ENCODE data around the gene WDR38.

GRCh38 chr9:124841075-124841821, 12.0 kb upstream of the WDR38 start:
- TF ChIP-seq CTCF (IDR thresholded peaks at IDR 0.05) (no peak), POLR2A (IDR thresholded peaks at IDR 0.05) (no peak)

Measured in thyroid gland (tissue), 4 donors.